ENCODE data around the gene L3MBTL2.
"Not testable (repeated sequence)": the region's sequence is repeated elsewhere in the genome, so short reads cannot be mapped to it uniquely, and the experiment has no call there.

L3MBTL2 gene

GRCh38 chr22:41250127-41250526 is 45.0 kb downstream of the L3MBTL2 start:
- ChIA-PET POLR2A (no interaction called here), CTCF (no interaction called here)
- no peak for DNase-seq (ENCODE audit: low read depth, low spot score)
- TF ChIP-seq CTCF (IDR thresholded peaks at IDR 0.05; ENCODE audit: insufficient read depth, low read length, missing control alignments): no peak
- H3K4me3 ChIP-seq (ENCODE audit: low read depth, low read length): no peak overlapping the region

- ChIA-PET POLR2A (no interaction called here), CTCF (no interaction called here)
- TF ChIP-seq CTCF (IDR thresholded peaks at IDR 0.05; ENCODE audit: insufficient read depth, low read length, missing control alignments): no peak
- no peak for DNase-seq (ENCODE audit: low read depth, low spot score)
- no peak overlapping the region for H3K4me3 ChIP-seq (ENCODE audit: low read depth, low read length)
These were observed 47.3 kb downstream of the L3MBTL2 start for GRCh38 chr22:41252365-41252764.

GRCh38 chr22:41254230-41254629 is 49.1 kb downstream of the L3MBTL2 start:
- CTCF ChIA-PET: interaction anchor here (2.0 kb wide), 1 partner anchor 332 kb away, joined by 8 read pairs; no protein-coding TSS in a partner anchor

GRCh38 chr22:41256254-41257253 is 51.4 kb downstream of the L3MBTL2 start:
- POLR2A ChIA-PET: interaction anchor here (0.9 kb wide), 1 partner anchor 104 kb away, joined by 3 read pairs; no protein-coding TSS in a partner anchor
- CTCF ChIA-PET: interaction anchor here (2.0 kb wide), 1 partner anchor 334 kb away, joined by 8 read pairs; no protein-coding TSS in a partner anchor
- no peak for TF ChIP-seq CTCF (IDR thresholded peaks at IDR 0.05; ENCODE audit: insufficient read depth, low read length, missing control alignments)
- peak; percentile 12 for DNase-seq (ENCODE audit: low read depth, low spot score)
- no peak overlapping the region for H3K4me3 ChIP-seq (ENCODE audit: low read depth, low read length)

More at GRCh38 chr22:41254230-41254629, 49.1 kb downstream of the L3MBTL2 start:
- H3K4me3 ChIP-seq (ENCODE audit: low read depth, low read length): no peak overlapping the region
- POLR2A ChIA-PET: no interaction called here
- TF ChIP-seq CTCF (IDR thresholded peaks at IDR 0.05; ENCODE audit: insufficient read depth, low read length, missing control alignments): no peak
- DNase-seq (ENCODE audit: low read depth, low spot score): no peak

GRCh38 chr22:41257696-41258095 is 52.6 kb downstream of the L3MBTL2 start:
- POLR2A ChIA-PET: no interaction called here
- H3K4me3 ChIP-seq (ENCODE audit: low read depth, low read length): no peak overlapping the region
- TF ChIP-seq CTCF (IDR thresholded peaks at IDR 0.05; ENCODE audit: insufficient read depth, low read length, missing control alignments): no peak
- DNase-seq (ENCODE audit: low read depth, low spot score): no peak
- CTCF ChIA-PET: no interaction called here

- H3K4me3 ChIP-seq (ENCODE audit: low read depth, low read length); DNase-seq (ENCODE audit: low read depth, low spot score); CTCF ChIA-PET: not testable (repeated sequence)
- POLR2A ChIA-PET: interaction anchor here (0.6 kb wide), 1 partner anchor 85 kb away, joined by 4 read pairs; no protein-coding TSS in a partner anchor
These were observed 54.6 kb downstream of the L3MBTL2 start for GRCh38 chr22:41259756-41260155.
